Ishikawa (cell line): ENCODE results near the gene EPHB1.

Experiments
- CEBPB ChIP-seq: IDR thresholded peaks from 2 replicates; pipeline ENCODE4 v1.6.1; 2012
- CREB1 ChIP-seq: IDR thresholded peaks from 2 replicates; pipeline ENCODE4 v1.6.1; 2012; ENCODE audit warnings: low read depth
- EP300 ChIP-seq: IDR thresholded peaks from 2 replicates; pipeline ENCODE4 v1.6.1; 2012; ENCODE audit warnings: borderline replicate concordance
- FOXM1 ChIP-seq: IDR thresholded peaks from 2 replicates; pipeline ENCODE4 v1.6.1; 2012; ENCODE audit warnings: low read depth, borderline replicate concordance
- NFIC ChIP-seq: IDR thresholded peaks from 2 replicates; pipeline ENCODE4 v1.6.1; 2012
- RAD21 ChIP-seq: IDR thresholded peaks from 2 replicates; pipeline ENCODE4 v1.6.1; 2012; ENCODE audit warnings: low read depth
- REST ChIP-seq: IDR thresholded peaks from 2 replicates; pipeline ENCODE4 v1.6.1; 2012; ENCODE audit warnings: low read depth, mild to moderate bottlenecking
- TAF1 ChIP-seq: IDR thresholded peaks from 2 replicates; pipeline ENCODE4 v1.6.1; 2012; ENCODE audit warnings: low read depth, mild to moderate bottlenecking
- USF1 ChIP-seq: IDR thresholded peaks from 2 replicates; pipeline ENCODE4 v1.6.1; 2012
- YY1 ChIP-seq: IDR thresholded peaks from 2 replicates; pipeline ENCODE4 v1.6.1; 2012; ENCODE audit warnings: low read depth
- TF ChIP-seq, protein P1 (sequence below): IDR thresholded peaks from 2 replicates; pipeline ENCODE4 v1.6.1; 2012

DNA sequence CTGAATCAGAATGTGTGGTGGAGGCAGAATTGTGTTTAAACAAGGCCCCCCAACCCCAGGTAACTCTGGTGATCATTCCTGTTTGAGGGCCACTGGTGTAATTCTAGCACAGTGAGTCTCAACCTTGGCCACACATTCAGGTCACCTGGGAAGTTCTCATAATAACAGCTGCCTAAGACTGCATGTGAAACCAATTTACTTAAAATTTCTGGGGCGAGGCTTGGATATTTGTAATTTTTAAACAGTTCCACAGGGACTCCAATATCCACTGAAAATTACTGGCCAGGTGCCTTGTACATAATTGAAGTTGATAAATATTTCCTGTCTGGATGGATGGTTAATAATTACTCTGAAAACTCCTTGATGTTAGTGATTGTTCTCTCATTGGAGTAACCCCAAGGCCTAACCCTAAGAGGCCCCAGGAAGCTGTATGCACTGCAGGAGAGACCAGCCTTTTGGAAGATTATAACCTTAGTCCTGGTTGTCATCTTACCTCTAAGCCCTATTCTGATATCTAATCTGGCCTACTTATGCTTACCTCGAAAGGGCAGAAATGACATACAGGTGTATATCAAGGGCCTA is 25.7 kb upstream of the EPHB1 start:
- TF ChIP-seq CREB1 (no peak), EP300 (no peak), CEBPB (no peak), TAF1 (no peak), FOXM1 (no peak), REST (no peak), YY1 (no peak), USF1 (no peak), RAD21 (no peak), NFIC (no peak)
- TF ChIP-seq, protein P1, sequence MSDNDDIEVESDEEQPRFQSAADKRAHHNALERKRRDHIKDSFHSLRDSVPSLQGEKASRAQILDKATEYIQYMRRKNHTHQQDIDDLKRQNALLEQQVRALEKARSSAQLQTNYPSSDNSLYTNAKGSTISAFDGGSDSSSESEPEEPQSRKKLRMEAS, result no peak
